Breast epithelium (tissue), 4 donors: ENCODE results near the gene HNRNPUL1. TPM values are rescaled to one million over a fixed set of nuclear protein-coding genes. Genes with fewer than 3 reads are reported as not detected.

ENCODE experiments used
- DNase-seq, 2 donors: peaks; one replicate each; pipeline ENCODE4 v3.0.0-alpha.2; 2019; ENCODE audit warnings: low spot score in 2 of 2
- H3K27ac ChIP-seq, 2 donors: fragments of 200-600 bp; sonication (generic) in 1 of 2; one replicate each; pipeline ENCODE4 v1.5.1; 2016 to 2019; ENCODE audit warnings: mild to moderate bottlenecking in 1 of 2
- H3K27me3 ChIP-seq, 2 donors: fragments of 200-600 bp; sonication (generic) in 1 of 2; one replicate each; pipeline versions ENCODE4 v1.5.1 to v1.6.0; 2017 to 2019; ENCODE audit warnings: control low read depth in 1 of 2, mild to moderate bottlenecking in 1 of 2
- H3K36me3 ChIP-seq: fragments of 200-600 bp; one replicate; pipeline ENCODE4 v1.5.1; 2019
- H3K4me1 ChIP-seq, 2 donors: fragments of 200-600 bp; sonication (generic); one replicate each; pipeline ENCODE4 v1.5.1; 2016 to 2019; ENCODE audit warnings: control low read depth in 1 of 2
- H3K4me3 ChIP-seq, 3 donors: fragments of 200-600 bp; sonication (generic); 1 replicate in 2 of 3; 2 replicates in 1 of 3; pipeline ENCODE4 v1.5.1; 2016 to 2019; ENCODE audit warnings: mild to moderate bottlenecking in 3 of 3, moderate library complexity in 2 of 3
- H3K9me3 ChIP-seq, 2 donors: fragments of 200-600 bp; sonication (generic) in 1 of 2; one replicate each; pipeline ENCODE4 v1.5.1; 2016 to 2019; ENCODE audit warnings: control low read depth in 1 of 2
- CTCF ChIP-seq, 3 donors: fragments of 450-650 bp; IDR thresholded peaks; one replicate each; pipeline ENCODE4 v1.5.1; 2016 to 2017; ENCODE audit warnings: antibody characterized with exemption in 3 of 3, mild to moderate bottlenecking in 3 of 3, moderate library complexity in 3 of 3
- POLR2A ChIP-seq: fragments of 450-650 bp; IDR thresholded peaks from one replicate; pipeline ENCODE4 v1.6.1; 2016; ENCODE audit warnings: antibody characterized with exemption, mild to moderate bottlenecking, moderate library complexity
- POLR2AphosphoS5 ChIP-seq, 3 donors: sonication (generic); formaldehyde crosslinking; IDR thresholded peaks; one replicate each; pipeline ENCODE4 v1.6.1; 2017; ENCODE audit warnings: antibody characterized with exemption in 3 of 3
- intact Hi-C: fragments of 100-400 bp; cut with DNase I; formaldehyde crosslinking; loops from one replicate; pipeline ENCODE4 v1.15.1; 2023; ENCODE audit warnings: low total_unique reads
- total RNA-seq, 3 donors: library from RNA; depleted of rRNA; stranded (reverse); fragments of >200 nt; gene quantifications; one replicate each; pipeline ENCODE4 v1.1.0, GENCODE V29; 2016

HNRNPUL1 gene
- total RNA-seq, 3 donors from 2014 or later = 116 to 146 (median 125) TPM

- Histone ChIP-seq H3K36me3 (no peaks in the 10 kb centered on the region), H3K27me3 (no peaks in the 10 kb centered on the region), H3K4me1 (no peaks in the 10 kb centered on the region), H3K9me3 (no peaks in the 10 kb centered on the region), H3K4me3 (no peak overlapping the region), H3K27ac (no peak overlapping the region)
- intact Hi-C loops = no loop called here
- TF ChIP-seq POLR2A (no peak), POLR2AphosphoS5 (IDR thresholded peaks at IDR 0.05) (no peak), CTCF (IDR thresholded peaks at IDR 0.05) (no peak)
- DNase-seq = no peak
These were observed 24.1 kb upstream of the HNRNPUL1 start for GRCh38 chr19:41239961-41240574.

- TF ChIP-seq CTCF (IDR thresholded peaks at IDR 0.05) (no peak), POLR2AphosphoS5 (IDR thresholded peaks at IDR 0.05) (no peak), POLR2A (no peak)
- DNase-seq = no peak
- H3K4me1 ChIP-seq = no peaks in the 10 kb centered on the region
- no peaks in the 10 kb centered on the region for H3K36me3 ChIP-seq
- H3K27me3 ChIP-seq = no peaks in the 10 kb centered on the region
- no peak overlapping the region for H3K27ac ChIP-seq
- intact Hi-C loops = no loop called here
- no peak overlapping the region for H3K4me3 ChIP-seq
- no peaks in the 10 kb centered on the region for H3K9me3 ChIP-seq
These were observed 22.3 kb upstream of the HNRNPUL1 start for GRCh38 chr19:41241859-41242258.

GRCh38 chr19:41244117-41244516 is 20.1 kb upstream of the HNRNPUL1 start:
- intact Hi-C loops = no loop called here
- H3K9me3 ChIP-seq = no peaks in the 10 kb centered on the region
- no peak overlapping the region for H3K27ac ChIP-seq
- no peaks in the 10 kb centered on the region for H3K36me3 ChIP-seq
- H3K4me1 ChIP-seq = no peaks in the 10 kb centered on the region
- no peak for DNase-seq
- H3K27me3 ChIP-seq = no peaks in the 10 kb centered on the region
- TF ChIP-seq POLR2AphosphoS5 (IDR thresholded peaks at IDR 0.05) (no peak), CTCF (IDR thresholded peaks at IDR 0.05) (no peak), POLR2A (no peak)
- H3K4me3 ChIP-seq = no peak overlapping the region

GRCh38 chr19:41245843-41246242 is 18.3 kb upstream of the HNRNPUL1 start:
- TF ChIP-seq POLR2AphosphoS5 (IDR thresholded peaks at IDR 0.05) (no peak), CTCF (IDR thresholded peaks at IDR 0.05) (no peak), POLR2A (no peak)
- Histone ChIP-seq H3K4me3 (no peak overlapping the region), H3K27ac (no peak overlapping the region), H3K27me3 (no peaks in the 10 kb centered on the region), H3K36me3 (no peaks in the 10 kb centered on the region), H3K4me1 (no peaks in the 10 kb centered on the region), H3K9me3 (no peaks in the 10 kb centered on the region)
- intact Hi-C loops = no loop called here
- DNase-seq = no peak

- Histone ChIP-seq H3K27ac (no peak overlapping the region), H3K27me3 (no peaks in the 10 kb centered on the region), H3K9me3 (no peaks in the 10 kb centered on the region), H3K4me1 (no peaks in the 10 kb centered on the region), H3K4me3 (no peak overlapping the region), H3K36me3 (no peaks in the 10 kb centered on the region)
- DNase-seq = no peak
- TF ChIP-seq POLR2A (no peak), CTCF (IDR thresholded peaks at IDR 0.05) (no peak), POLR2AphosphoS5 (IDR thresholded peaks at IDR 0.05) (no peak)
- intact Hi-C loops = no loop called here
These were observed 15.3 kb upstream of the HNRNPUL1 start for GRCh38 chr19:41248895-41249294.
